ENCODE data around the gene VDR. TPM values are rescaled to one million over a fixed set of nuclear protein-coding genes. Genes with fewer than 3 reads are reported as not detected.
A peak's percentile ranks its signal among the peaks of the same experiment; 100 is the strongest.

The VDR gene
- polyA plus RNA-seq, 3 donors, result 6.0 to 14.8 (median 12.8) TPM

DNA sequence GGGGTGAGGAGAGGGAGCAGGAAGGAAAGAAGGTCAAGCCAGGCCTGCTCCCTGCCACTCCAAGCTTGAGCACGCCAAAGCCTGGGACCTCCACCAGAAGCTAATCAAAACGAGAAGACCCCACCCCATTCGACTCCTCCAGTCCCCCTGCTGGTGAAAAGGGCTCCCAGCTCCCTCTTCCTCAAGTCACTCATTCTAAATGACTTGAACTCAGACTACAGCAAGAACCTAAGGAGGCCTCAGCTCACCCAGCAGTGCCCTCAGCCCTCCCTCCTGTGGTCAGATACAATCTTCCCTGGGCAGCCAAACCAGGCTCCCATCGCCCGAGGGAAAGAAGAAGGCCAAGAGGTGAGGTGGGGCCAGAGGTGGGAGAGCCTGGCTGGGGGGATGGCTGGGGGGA is 102.5 kb downstream of the VDR start:
- peaks cover 86% of the 10 kb centered on the region for H3K79me2 ChIP-seq (ENCODE audit: insufficient read depth, low read length)
- no peaks in the 10 kb centered on the region for H3K27me3 ChIP-seq (ENCODE audit: control insufficient read depth in 2 of 2, insufficient read depth in 2 of 2, low read length in 2 of 2)
- H3K27ac ChIP-seq (ENCODE audit: low read depth in 1 of 2, low read length in 2 of 2), result peak overlapping the region; percentile 78 to 86
- H3K4me2 ChIP-seq (replicated peaks; ENCODE audit: extremely low read depth, low read length, poor library complexity, severe bottlenecking), result peak overlapping the region; percentile 59
- intact Hi-C loops (cut with micrococcal nuclease), result loop anchor here in 1 of 2 donors (5.0 kb wide), 1 partner anchor 35 kb away; no protein-coding TSS in a partner anchor
- peaks cover 32 to 56% of the 10 kb centered on the region in 2 donors for H3K36me3 Mint-ChIP-seq
- no peak for DNase-seq
- peaks cover 76% of the 10 kb centered on the region for H3K4me1 Mint-ChIP-seq
- H3K4me3 ChIP-seq (replicated peaks in 1 of 3; ENCODE audit: low read depth in 2 of 3, low read length in 3 of 3), result peak overlapping the region in 1 of 3 experiments; percentile 53
- 8% methylated on average over 2 of the region's 5 CpGs for WGBS (ENCODE audit: insufficient coverage)
- H3K4me3 Mint-ChIP-seq, result peak overlapping the region; percentile 49 to 79
- H2AFZ ChIP-seq (ENCODE audit: insufficient read depth, low read depth, low read length, poor library complexity, severe bottlenecking), result no peak overlapping the region
- H3K9me3 ChIP-seq (replicated peaks in 1 of 2; ENCODE audit: control insufficient read depth in 1 of 2, insufficient read depth in 1 of 2, low read length in 2 of 2), result no peaks in the 10 kb centered on the region
- TF ChIP-seq, protein P1, sequence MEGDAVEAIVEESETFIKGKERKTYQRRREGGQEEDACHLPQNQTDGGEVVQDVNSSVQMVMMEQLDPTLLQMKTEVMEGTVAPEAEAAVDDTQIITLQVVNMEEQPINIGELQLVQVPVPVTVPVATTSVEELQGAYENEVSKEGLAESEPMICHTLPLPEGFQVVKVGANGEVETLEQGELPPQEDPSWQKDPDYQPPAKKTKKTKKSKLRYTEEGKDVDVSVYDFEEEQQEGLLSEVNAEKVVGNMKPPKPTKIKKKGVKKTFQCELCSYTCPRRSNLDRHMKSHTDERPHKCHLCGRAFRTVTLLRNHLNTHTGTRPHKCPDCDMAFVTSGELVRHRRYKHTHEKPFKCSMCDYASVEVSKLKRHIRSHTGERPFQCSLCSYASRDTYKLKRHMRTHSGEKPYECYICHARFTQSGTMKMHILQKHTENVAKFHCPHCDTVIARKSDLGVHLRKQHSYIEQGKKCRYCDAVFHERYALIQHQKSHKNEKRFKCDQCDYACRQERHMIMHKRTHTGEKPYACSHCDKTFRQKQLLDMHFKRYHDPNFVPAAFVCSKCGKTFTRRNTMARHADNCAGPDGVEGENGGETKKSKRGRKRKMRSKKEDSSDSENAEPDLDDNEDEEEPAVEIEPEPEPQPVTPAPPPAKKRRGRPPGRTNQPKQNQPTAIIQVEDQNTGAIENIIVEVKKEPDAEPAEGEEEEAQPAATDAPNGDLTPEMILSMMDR (IDR thresholded peaks at IDR 0.05), result peak; percentile 30
- H3K9ac ChIP-seq (ENCODE audit: insufficient read depth, low read length, poor library complexity, severe bottlenecking), result peak overlapping the region; percentile 65
- peaks cover 24 to 46% of the 10 kb centered on the region in 2 donors for H3K36me3 ChIP-seq (replicated peaks in 1 of 2; ENCODE audit: control insufficient read depth in 1 of 2, insufficient read depth in 2 of 2, low read length in 2 of 2)
- peak overlapping the region; percentile 73 to 94 (median 86) for H3K27ac Mint-ChIP-seq
- H4K20me1 ChIP-seq (ENCODE audit: insufficient read depth, low read length), result peaks cover 60% of the 10 kb centered on the region
- peaks cover 0 to 2% (median 0%) of the 10 kb centered on the region in 7 donors for H3K9me3 Mint-ChIP-seq
- peaks cover 52 to 65% of the 10 kb centered on the region in 2 donors for H3K4me1 ChIP-seq (ENCODE audit: control insufficient read depth in 1 of 2, insufficient read depth in 2 of 2, low read length in 2 of 2)
- peaks cover 0 to 3% (median 0%) of the 10 kb centered on the region in 3 donors for H3K27me3 Mint-ChIP-seq (ENCODE audit: low read depth in 3 of 3)

DNA sequence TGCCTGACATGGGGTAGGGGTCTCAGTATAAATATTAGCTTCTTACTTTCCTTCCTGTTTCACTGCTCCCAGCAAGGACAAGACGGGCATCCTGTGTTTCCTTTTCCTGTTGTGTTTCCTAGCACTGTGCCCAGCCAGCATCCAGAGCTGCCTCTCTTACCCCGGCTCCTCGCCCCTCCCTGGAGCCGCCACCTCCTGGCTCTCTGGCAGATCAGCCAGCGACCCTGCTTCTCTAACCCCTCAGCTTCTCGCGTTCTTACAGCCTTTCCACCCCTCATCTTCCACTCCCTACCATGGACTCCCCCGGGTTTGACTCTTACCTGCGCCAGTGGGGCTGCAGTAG is 102.9 kb downstream of the VDR start:
- WGBS (ENCODE audit: insufficient coverage), result 44% methylated on average over 6 of the region's 9 CpGs
- Histone ChIP-seq H3K9ac (ENCODE audit: insufficient read depth, low read length, poor library complexity, severe bottlenecking) (peak overlapping the region; percentile 65), H3K27ac (ENCODE audit: low read depth in 1 of 2, low read length in 2 of 2) (peak overlapping the region; percentile 78 to 86), H4K20me1 (ENCODE audit: insufficient read depth, low read length) (peaks cover 60% of the 10 kb centered on the region), H3K36me3 (replicated peaks in 1 of 2; ENCODE audit: control insufficient read depth in 1 of 2, insufficient read depth in 2 of 2, low read length in 2 of 2) (peaks cover 29 to 50% of the 10 kb centered on the region in 2 donors), H3K4me1 (ENCODE audit: control insufficient read depth in 1 of 2, insufficient read depth in 2 of 2, low read length in 2 of 2) (peaks cover 51 to 61% of the 10 kb centered on the region in 2 donors), H3K27me3 (ENCODE audit: control insufficient read depth in 2 of 2, insufficient read depth in 2 of 2, low read length in 2 of 2) (no peaks in the 10 kb centered on the region), H3K4me3 (replicated peaks in 1 of 3; ENCODE audit: low read depth in 2 of 3, low read length in 3 of 3) (peak overlapping the region in 2 of 3 experiments; percentile 14 to 53), H3K9me3 (replicated peaks in 1 of 2; ENCODE audit: control insufficient read depth in 1 of 2, insufficient read depth in 1 of 2, low read length in 2 of 2) (no peaks in the 10 kb centered on the region), H3K4me2 (replicated peaks; ENCODE audit: extremely low read depth, low read length, poor library complexity, severe bottlenecking) (peak overlapping the region; percentile 59), H2AFZ (ENCODE audit: insufficient read depth, low read depth, low read length, poor library complexity, severe bottlenecking) (no peak overlapping the region), H3K79me2 (ENCODE audit: insufficient read depth, low read length) (peaks cover 82% of the 10 kb centered on the region)
- no peak for DNase-seq
- intact Hi-C loops (cut with micrococcal nuclease), result loop anchor here (2.0 to 5.0 kb wide), 2 partner anchors 35 to 37 kb away; no protein-coding TSS in a partner anchor
- peaks cover 35 to 58% of the 10 kb centered on the region in 2 donors for H3K36me3 Mint-ChIP-seq
- H3K27ac Mint-ChIP-seq, result peak overlapping the region; percentile 73 to 92 (median 78)
- peaks cover 0 to 3% (median 0%) of the 10 kb centered on the region in 3 donors for H3K27me3 Mint-ChIP-seq (ENCODE audit: low read depth in 3 of 3)
- H3K4me1 Mint-ChIP-seq, result peaks cover 72% of the 10 kb centered on the region
- TF ChIP-seq, protein P1 (IDR thresholded peaks at IDR 0.05), result no peak
- H3K4me3 Mint-ChIP-seq, result peak overlapping the region; percentile 49 to 79
- H3K9me3 Mint-ChIP-seq, result peaks cover 0 to 2% (median 0%) of the 10 kb centered on the region in 7 donors
